IPS DF 4.7 (cell line): ENCODE results near the gene NOL12.
"Not testable (repeated sequence)": the region's sequence is repeated elsewhere in the genome, so short reads cannot be mapped to it uniquely, and the experiment has no call there.

Experiments used
- DNase-seq: peaks from one replicate; pipeline ENCODE4 v3.0.0-alpha.2; 2013; ENCODE audit warnings: low spot score; ENCODE audit errors: extremely low read depth

The NOL12 gene

DNA sequence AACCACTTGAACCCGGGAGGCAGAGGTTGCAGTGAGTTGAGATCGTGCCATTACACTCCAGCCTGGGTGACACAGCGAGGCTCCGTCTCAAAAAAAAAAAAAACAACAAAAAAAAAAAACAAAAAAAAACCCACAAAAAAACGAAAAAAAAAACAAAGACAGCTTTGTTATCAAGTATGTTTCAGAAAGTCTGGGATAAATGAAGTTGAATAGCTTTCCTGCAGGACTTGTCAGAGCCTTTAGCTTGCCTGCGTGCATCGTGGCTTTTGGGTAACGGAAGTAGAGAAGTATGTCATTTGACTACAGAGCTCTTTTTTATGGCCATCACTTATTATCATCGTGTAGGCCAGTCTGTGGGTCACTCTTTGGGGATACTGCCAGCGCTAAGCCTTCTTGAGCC, 25.3 kb downstream of the NOL12 start:
- DNase-seq = no peak

DNA sequence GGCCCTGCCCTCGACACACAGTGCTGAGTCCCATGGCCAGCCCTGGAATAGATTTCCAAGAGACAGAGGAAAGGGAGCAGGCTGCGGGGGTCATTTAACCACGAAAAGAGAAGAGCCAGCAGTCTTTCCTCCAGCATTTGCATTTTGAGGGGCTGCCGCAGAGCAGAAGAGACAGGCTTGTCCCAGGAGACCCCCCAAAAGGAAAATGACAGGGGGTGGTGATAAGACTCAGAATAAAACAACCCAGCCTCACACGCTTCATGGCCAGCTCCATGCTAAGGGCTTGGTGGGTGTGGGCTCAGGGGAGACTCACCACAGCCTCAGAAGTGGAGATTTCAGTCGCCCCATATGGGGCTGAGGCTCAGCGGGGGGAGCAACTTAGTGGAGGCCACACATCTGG, 27.6 kb downstream of the NOL12 start:
- no peak for DNase-seq

DNA sequence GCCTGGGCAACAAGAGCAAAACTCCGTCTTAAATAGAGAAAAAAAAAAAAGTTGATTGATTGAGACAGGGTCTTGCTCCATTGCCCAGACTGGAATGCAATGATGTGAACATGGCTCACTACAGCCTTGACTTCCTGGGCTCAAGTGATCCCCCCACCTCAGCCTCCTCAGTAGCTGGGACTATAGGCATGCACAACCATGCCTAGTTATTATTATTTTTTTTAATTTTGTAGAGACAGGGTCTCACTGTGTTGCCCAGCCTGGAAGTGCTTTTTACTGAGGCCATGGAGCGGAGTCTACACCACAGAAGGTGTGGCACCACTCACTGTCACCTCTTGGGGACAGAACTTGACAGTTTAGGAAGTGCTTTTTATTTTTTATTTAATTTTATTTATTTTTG, 28.5 kb downstream of the NOL12 start:
- DNase-seq = no peak

- DNase-seq = no peak
These were observed 29.6 kb downstream of the NOL12 start for GRCh38 chr22:37715760-37716159.

GRCh38 chr22:37716708-37717107, 30.6 kb downstream of the NOL12 start:
- no peak for DNase-seq

GRCh38 chr22:37717235-37717634, 31.1 kb downstream of the NOL12 start:
- not testable (repeated sequence) for DNase-seq

- DNase-seq = not testable (repeated sequence)
These were observed 31.7 kb downstream of the NOL12 start for GRCh38 chr22:37717746-37718305.

GRCh38 chr22:37725551-37726240, 39.6 kb downstream of the NOL12 start:
- no peak for DNase-seq

DNA sequence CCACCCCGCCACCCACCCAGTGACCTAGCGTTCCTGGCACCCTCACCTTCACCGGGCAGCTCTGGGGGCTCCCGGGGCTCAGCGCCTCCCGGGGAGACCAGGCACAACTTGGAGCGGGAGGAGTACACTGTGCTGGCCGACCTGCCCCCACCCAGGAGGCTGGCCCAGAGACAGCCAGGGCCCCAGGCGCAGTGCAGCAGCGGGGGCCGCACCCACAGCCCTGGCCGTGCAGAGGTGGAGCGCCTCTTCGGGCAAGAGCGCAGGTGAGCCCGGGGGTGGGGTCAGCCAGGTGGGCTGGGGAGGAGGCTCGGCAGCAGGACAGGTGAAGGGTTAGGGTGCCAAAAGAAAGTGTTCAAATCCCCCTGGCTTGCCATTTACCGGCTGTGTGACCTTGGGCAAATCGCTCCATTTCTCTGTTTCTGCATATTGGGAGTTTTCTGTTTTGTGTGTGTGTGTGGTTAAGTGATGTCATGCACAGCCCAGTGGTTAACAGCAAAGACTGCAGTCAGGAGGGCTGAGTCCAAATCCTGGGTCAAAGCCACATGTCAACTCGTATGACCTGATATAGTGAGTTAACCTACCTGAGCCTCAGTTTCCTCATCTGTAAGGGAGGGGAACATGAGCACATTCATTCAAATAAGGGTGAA, 40.2 kb downstream of the NOL12 start:
- no peak for DNase-seq

GRCh38 chr22:37728620-37729019, 42.5 kb downstream of the NOL12 start:
- no peak for DNase-seq

- DNase-seq = no peak
These were observed 45.8 kb downstream of the NOL12 start for GRCh38 chr22:37731804-37732471.

- no peak for DNase-seq
These were observed 46.8 kb downstream of the NOL12 start for GRCh38 chr22:37732699-37733607.

GRCh38 chr22:37733625-37734401, 47.7 kb downstream of the NOL12 start:
- no peak for DNase-seq

DNA sequence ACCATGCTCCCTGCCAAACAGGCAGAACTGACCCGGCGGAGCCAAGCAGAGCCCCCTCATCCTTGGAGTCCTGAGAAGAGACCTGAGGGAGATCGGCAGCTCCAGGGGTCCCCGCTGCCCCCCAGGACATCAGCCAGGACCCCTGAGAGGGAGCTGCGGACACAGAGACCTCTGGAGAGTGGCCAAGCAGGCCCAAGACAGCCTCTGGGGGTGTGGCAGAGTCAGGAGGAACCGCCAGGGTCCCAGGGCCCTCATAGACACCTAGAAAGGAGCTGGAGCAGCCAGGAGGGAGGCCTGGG, 48.2 kb downstream of the NOL12 start:
- no peak for DNase-seq

- no peak for DNase-seq
These were observed 48.9 kb downstream of the NOL12 start for GRCh38 chr22:37734964-37735451.

DNA sequence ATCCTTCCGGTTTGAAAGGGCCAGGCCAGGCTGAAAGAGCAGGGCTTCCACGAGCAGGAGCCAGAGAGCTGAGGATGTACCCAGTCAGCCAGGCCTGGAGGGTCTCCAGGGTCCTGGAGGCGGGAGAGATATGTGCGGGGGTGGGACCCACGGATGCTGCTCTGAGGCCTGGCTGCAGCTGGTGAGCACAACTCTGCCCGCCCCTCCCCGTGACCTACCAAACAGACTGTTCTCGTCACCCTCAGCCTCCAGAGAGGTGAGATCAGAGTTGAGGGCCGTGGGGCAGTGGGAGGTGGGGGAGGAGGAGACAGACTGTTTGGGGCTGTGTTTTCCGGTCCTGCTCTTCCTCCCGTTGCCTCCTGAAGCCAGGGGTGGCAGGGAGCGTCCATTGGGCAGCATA, 52.9 kb downstream of the NOL12 start:
- DNase-seq = no peak

DNA sequence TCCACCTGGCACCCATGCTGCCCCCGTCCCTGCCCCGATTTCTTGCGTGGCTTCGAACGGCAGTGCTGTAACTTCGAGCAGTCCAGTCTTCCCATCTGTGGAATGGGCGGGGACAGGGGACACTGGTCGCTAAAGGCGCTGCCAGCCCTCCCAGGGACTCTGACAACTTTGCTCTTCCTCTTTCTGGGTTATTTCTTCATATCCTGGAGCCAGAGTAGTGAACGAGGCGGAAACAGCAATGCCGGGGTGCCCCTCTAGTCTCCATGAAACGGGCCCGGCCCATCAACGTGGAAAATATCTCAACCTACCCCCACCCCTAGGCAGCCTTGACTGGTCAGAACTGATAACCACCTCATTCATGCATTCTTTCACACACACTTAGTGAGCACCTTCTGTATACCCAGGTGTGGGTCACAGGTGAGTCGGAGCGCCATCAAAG, 53.5 kb downstream of the NOL12 start:
- DNase-seq = no peak

- no peak for DNase-seq
These were observed 54.5 kb downstream of the NOL12 start for GRCh38 chr22:37740455-37741311.

DNA sequence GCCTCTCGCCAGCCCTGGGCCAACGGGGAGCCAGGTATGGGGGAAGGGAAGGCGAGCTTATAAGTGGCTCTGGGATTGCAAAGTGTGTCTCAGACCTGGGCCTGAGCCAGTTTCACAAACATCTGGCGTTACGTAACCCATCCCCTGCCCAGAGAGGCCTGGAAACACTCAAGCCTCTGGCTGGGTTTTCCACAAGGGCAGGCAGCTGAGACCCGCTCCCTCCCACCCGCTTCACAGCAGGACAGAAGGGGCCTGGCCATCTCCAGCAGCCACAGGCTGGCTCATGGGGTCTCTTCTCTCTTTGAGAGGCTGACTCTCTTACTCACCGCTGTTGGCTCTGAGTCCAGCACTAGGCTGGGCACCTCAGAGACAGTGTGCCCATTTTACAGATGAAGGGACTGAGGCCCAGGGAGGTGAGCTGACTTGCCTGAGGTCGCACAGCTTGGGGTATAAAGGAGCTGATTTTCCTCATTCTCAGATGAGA, 55.2 kb downstream of the NOL12 start:
- DNase-seq = no peak
